Midbrain (tissue), 1 donor: ENCODE measurements around the gene IZUMO1.
"Not testable (repeated sequence)": the region's sequence is repeated elsewhere in the genome, so short reads cannot be mapped to it uniquely, and the experiment has no call there.

Source experiments
- DNase-seq: peaks from one replicate; lab custom pipeline; 2025; lab: John Stamatoyannopoulos, UW

IZUMO1 gene

DNA sequence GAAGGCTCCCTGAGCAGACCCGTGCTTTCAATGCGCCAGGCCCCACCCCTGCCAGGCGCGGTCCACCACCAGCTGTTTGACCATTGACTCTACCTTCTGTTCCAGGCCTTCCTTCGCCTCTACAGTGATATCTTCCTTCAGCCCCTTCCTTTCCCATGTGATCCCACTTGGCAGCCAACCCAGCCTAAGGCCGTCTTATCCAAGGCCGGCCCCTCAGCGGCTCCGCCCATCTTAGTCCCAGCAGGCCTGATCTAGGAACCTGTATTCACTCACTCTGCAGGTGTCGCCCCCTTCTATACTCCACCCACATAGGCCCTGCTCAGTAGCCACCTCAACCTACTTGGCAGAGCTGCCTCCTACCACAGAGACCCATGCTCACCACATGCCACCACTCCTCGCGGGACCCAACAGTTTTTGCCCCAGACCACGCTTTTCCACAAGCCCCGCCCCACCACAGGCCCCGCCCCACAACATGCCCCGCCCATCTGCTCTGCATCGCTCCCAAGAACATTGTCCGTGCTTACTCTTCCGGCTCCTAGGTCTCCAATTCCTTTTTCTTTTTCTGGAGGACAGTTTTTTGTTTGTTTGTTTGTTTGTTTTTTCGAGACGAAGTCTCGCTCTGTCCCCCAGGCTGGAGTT lies 9.2 kb downstream of the IZUMO1 start:
- DNase-seq: no peak

DNA sequence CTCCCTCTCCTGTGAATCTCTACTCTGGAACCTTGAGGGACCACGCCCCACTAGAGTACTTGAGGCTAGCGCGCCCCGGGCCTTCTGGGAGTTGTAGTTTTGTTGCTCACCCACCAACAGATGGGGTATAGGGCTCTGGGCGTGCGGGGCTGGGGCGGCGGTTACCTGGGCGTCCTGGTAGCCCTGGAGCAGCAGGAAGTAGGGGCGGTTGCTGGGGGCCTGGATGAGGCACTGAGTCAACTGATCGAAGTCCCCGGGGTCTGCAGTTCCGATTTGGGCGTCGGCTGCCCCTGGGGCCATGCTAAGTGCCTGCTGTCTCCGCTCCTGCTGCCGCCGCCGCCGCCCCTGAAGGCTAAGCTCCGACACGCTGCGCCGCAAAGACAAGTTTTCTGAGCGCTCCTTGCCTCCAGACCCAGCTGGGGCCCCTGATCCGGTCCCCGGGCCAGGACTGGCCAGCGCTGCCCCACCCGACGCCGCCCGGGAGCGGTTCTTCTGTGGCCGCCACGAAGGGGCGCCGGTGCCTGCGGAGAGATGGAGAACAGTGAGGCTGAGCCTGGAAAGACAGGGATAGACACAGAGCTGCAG lies 11.6 kb downstream of the IZUMO1 start:
- DNase-seq: no peak

DNA sequence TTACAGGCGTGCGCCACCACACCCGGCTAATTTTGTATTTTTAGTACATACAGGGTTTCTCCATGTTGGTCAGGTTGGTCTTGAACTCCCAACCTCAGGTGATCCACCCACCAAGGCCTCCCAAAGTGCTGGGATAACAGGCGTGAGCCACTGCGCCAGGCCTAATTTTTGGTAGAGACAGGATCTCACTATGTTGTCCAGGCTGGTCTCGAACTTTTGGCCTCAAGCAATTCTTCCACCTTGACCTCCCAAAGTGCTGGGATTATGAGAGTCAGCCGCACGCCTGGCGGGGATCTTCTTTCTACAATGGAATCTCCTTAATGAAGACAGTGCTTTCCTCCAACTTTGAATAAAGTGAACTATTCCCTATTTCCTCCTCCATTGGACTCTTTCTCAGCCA lies 12.1 kb downstream of the IZUMO1 start:
- DNase-seq: no peak

DNA sequence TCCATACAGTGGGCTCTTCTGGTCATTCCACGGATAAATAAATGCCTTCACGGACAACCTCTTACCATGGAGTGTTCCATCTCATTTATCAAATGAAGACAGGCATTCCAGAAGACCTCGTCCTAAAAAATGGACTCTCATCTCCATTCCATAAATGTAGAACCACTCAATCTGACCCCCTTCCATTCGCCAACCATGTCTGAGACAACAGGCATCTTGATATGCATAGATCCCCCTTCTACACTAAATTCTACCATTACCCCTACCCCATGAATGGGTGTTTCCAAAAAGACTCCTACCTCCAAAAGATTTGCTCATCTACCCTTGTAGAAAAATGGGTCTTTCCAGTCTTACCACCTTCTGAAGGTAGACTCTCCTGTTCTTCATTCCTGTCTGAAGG lies 15.3 kb downstream of the IZUMO1 start:
- no peak for DNase-seq

DNA sequence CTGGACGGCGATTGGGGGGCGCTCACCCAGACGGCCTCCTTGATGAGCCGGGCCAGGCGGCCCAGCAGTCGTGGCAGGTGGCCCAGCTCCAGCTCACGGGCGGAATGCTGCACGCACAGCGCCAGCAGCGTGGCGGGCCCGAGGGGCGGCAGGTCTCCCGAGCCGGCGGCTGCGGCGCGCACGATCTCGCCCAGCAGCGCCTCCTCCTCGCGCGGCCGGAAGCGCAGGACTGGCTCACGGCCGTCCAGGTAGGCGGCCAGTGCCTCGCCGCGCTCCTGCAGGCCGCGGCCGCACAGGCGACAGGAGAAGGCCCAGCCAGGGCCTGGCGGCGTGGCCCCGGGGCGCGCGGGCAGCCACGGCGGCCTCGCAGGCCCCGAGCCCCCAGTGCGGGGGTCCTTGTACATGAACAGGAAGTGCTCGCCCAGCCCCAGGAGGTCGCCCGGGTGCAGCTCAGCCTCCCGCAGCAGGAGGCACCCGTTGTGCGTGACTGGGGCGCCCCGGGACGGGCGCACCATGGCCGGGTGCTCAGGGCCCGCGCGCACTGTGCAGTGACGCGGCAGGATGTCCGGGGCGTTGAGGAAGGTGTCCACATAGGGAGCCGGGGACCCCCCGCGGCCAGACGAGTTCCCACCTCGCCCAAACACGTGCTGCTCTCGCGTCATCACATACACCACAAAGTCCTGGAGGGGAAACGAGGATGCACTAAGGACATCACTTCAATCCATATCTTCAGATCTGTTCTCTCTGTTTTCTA lies 17.6 kb downstream of the IZUMO1 start:
- DNase-seq: no peak

DNA sequence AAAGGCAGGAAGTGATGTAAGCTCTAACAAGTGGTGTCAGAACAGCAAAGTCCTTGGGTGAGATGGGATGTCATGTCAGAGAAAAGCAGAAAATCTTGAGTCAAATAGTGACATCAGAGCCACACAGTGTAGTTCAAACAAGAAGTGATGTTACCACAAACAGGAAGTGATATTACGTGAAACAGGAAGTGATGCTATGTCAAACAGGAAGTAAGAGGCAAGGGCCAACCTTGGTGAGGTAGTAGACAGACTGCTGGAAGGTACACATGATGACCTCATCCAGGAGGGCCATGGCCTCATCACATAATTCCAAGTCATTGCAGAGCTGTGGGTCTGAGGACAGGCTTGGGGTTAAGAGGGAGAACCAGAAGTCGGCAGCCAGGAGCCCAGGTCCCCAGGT lies 20.2 kb downstream of the IZUMO1 start:
- DNase-seq: no peak

DNA sequence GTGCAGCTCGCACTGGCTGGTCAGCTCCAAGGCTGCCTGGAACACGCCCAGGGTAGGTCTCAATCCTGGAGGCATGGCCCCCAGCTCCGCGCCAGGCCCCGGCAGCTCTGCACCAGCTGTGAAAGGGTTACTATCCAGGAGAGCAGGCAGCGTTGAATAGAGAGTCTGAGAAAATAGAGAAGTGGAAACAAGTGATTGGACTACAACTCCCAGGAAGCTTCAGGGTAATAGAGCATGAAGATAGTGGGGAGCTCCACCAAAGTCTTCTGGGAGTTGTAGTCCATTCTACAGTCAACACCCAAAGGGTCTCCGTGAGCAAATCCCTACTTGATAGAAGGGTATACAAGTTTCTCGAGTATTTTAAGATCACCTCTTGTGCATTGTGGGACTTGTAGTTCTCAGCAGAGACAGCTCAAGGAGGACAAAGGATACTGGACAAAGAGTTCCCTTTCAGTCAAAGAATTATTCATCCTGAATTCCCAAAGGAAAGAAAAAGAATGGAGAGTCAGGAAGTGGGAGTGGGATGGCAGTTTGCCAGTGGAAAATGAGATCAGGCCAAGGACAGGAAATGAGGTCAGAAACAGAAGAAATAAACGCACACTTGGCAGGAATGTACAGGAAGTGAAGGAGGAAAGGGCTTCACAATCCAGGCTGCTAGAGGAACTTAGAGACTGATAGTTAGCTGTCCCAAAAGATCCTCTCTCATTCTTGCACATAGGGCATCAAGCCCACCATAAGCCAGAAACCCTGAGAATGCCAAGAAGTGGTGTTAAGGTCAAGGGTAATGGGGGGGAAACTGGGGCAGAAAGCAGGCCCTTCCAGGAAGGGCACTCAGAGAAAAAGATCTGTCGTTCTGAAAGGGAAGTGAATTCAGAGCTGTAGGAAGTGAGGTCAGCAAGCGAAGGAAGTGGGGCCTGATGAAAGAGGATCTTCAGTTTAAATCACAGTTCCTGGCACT lies 21.6 kb downstream of the IZUMO1 start:
- peak; percentile 56 for DNase-seq

DNA sequence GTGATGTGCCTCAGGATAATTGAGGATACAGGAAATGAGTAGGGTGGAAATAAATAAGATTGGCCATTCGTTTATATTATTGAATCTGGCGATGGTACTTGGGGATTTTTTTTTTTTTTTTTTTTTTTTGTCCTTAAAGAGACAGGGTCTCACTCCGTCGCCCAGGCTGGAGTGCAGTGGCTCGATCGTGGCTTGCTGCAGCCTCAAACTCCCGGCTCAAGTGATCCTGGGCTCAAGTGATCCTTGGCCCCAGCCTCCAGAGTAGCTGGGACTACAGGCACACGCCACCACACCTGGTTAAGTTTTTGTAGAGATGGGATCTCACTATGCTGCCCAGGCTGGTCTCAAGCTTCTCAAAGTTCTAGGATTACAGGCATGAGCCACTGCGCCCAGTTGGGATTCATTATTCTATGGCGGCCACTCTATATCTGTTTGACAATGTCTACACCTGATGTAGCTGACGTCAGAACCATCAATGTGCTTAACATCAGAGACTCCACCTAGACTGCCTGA lies 24.5 kb downstream of the IZUMO1 start:
- DNase-seq: no peak

DNA sequence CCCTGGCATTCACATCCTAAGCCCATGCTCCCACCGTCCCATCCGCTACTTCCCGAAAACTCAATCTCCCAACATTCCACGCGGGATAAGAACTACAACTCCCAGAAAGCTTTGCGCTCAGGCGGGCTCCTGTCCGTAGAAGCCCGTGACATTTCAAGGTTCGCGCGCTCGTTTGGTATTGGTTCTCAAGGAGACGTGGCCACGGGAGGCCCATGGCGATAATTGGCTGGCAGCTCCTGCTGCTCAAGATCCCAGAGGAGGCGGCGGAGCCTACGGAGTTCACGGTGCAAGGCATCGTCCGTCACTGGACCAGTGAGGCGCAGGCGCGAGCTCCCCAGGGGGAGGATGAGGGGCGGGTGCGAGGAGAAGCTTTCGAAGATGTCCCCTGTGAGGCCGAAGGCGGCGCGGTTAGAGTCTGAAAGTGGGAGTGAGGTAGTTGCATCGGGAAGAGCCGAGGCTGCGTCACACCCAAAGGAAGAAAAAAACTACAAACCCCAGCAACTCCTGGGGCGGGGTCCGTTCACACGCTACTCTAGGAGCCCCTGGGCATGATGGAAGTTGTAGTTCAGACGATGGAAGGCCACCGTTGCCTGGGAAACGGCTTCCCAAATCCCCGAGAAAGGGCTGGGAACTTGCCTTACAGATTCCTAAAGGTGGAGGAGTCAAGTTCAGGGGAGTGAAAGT lies 26.0 kb downstream of the IZUMO1 start:
- DNase-seq: peak; percentile 100

DNA sequence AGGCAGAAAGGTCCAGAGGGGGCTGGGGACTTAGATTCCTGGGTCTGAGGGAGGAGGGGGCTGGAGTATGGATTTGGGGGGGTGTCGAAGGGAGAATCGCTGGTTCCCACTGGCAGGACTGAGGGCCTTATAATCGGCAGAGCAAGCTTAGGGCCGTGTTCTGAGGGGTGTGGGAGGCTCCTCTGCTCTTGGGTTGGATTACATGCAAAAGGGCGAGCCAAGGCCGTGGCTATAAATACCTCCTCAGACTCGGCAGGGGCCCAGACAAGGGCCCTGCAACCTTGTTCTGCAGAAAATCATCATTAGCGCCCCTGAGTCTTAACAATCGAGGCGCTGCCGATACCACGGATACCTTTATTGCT lies 26.5 kb downstream of the IZUMO1 start:
- DNase-seq: no peak

DNA sequence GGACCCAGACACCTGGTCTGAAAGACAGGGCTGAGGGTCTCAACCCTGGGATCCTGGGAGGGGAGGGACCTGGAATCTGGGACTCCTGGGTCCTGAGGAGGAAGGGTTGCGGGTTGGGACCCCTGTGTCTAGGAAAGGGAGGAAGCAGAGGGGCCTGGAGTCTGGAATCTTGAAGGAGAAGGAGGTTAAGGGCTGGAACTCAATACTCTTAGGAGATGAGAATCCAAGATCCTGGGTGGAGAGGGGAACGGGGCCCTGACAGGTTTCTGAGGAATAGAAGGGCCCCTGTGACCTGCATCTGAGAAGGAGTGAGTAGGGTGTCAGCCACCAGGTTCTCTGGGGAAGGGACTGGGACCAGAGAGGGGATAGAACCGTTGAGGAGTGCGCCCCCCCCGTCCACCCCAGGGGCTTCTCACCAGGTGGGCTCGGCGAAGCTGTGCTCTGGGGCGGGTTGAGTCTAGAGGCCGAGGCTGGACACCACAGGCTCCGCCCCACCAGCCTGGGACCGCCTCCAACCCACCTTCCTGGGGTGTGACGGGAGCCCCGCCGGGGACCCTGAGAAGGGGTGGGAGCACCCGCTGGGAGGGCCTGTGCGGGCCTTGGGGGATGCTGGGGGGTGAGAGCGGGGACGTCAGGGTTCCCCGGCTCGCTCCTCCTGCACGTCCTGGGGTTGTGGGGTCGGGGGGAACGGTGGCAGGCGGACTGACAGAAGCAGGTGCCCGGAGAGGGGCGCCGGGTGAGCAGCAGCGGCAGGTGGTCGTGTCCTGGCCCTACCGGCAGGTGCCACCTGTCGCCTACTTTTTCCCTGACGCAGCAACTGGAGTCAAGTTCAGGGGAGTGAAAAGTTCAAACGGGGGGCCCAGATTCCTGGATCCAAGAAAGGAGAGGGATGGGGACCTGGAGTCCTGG lies 27.2 kb downstream of the IZUMO1 start, which contains the start of gene MAMSTR:
MAMSTR (minus strand) TSS at position 463 of the 909 bp plus-strand sequence. CDS start 694 bp downstream, outside the sequence.
- DNase-seq: no peak

DNA sequence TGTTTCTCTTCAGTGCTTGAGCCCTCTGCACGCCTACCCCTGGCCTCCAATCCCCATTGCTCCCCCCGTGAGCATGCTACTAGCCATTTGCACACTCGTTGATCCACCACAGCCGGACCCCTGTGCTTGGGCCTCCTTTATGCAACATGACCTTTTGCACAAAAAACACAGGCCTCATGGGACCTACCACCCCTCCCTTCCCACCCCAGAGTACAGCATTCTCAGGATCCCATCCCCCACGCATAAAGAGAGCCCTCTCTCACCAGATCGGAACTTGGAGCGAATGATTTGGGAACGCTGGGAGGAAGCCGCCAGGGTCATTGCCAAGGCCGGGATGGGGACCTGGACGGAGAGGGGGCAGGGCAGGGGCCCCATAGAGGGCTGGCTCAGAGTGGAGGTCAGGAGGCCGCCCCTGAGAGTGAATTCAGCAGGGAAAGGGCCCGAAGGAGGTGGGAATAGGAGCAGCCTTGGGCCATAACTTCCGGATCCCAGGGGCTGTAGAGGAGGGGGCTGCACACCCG lies 27.9 kb downstream of the IZUMO1 start:
- no peak for DNase-seq

DNA sequence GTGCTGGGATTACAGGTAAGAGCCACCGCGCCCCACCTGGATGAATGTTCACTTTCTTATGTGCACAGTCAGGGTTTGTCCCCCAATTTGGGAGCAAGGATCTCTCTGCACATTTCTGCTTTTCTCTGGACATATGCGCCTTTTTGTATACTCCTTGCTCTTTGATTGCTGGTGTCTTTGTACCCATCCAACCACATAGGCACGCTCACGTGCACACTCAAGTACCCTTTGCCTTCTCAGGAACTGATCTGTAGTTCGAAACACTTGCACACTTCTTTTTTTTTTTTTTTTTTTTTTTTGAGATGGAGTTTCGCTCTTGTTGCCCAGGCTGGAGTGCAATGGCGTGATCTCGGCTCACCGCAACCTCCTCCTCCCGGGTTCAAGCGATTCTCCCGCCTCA lies 28.6 kb downstream of the IZUMO1 start:
- DNase-seq: not testable (repeated sequence)

DNA sequence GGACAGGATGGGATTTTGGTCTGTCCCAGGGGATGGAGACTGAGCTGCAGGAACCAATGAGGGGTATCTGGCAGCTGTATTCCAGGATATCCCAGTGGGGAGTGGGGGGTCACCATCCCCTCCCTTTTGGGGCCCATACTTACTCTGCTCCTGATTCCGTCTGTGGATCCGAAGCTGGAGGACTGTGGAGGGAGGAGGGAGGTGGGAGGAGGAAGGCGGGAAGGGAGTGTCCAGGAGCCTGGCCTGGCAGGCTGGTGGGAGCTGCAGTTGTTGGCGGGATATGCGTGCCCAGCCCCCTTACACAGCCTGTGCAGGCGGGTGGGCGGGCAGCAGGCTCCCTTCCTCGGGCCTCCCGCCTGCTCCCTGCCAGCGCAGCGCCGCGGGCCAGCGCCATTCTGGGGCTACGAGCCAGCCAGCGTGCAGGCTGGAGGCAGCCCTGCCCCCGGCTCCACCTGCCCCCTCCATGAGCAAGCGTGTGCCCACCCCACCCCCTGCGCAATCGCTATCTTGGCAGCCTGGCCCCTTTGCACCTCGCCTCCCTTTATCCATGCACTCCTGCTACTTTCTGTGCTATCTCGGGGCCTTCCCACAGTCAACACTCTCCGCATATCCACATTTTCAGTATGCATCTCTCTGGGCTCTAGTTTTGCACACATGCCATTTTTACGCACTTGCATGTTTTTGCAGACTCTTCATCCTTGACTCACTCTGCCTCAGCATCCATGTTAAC lies 30.0 kb downstream of the IZUMO1 start:
- peak; percentile 69 for DNase-seq

DNA sequence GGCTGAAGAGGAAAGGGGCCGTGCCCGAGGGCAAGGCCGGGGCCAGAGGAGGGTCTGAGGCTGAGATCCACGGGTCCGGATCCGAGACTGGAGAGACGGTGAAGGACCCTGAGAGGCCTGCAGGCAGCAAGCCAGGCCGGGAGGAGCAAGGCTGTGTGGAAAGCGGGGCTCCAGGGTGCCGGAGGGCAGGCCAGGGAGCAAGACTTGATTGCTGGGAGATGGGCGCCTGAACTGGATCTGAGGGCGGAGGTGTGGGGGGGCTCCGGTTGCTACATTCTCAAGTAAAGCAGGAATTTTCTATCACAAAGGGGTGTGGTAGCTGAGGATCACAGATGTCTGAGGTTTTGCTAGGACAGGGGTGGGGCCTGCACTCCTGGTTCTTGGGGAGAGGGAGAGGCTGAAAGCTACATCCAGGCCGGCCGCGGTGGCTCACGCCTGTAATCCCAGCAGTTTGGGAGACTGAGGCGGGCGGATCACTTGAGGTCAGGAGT lies 31.0 kb downstream of the IZUMO1 start:
- DNase-seq: no peak

DNA sequence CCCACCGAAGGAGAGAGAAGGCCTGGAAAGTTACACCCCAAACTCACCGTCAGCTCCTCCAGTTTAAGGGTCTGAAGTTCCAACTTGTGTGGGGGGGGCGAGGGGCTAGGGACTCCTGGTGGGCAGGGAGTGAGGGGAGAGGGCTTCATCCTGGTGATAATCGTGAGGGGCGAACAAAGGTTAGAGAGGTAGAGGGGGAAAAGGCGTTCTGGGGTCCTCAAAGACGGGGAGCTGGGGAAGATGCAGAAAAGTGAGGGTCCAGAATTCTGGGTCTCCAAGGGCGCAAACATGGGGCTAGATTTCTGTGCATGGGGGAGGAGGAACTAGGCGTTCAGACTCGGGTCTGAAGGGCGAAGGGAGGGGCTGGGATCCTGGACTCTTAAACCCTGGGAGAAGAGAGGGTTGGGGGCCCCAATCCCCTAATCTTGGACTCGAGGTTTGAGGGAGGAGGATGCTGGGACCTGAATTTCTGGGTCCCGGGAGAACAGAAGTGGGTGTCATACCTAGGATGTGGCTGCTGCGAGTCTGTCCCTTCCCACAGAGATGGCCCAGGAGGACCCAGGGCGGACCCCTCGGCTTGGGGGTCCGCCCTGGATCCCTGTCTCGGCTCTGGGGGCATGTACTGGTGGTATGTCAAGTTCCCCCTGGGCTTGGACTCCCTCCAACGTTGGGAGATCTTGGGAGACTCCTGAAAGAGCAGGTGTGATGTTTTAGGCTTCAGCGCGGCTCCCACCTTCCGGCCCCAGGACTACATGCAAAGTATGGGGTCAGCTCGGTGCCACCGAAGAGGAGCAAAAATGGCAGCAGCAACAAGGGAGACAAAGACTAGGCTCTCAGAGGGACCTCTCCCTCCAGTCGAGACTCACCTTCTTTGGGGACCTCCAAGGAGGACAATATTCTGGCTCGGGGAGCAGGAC lies 31.7 kb downstream of the IZUMO1 start:
- no peak for DNase-seq

DNA sequence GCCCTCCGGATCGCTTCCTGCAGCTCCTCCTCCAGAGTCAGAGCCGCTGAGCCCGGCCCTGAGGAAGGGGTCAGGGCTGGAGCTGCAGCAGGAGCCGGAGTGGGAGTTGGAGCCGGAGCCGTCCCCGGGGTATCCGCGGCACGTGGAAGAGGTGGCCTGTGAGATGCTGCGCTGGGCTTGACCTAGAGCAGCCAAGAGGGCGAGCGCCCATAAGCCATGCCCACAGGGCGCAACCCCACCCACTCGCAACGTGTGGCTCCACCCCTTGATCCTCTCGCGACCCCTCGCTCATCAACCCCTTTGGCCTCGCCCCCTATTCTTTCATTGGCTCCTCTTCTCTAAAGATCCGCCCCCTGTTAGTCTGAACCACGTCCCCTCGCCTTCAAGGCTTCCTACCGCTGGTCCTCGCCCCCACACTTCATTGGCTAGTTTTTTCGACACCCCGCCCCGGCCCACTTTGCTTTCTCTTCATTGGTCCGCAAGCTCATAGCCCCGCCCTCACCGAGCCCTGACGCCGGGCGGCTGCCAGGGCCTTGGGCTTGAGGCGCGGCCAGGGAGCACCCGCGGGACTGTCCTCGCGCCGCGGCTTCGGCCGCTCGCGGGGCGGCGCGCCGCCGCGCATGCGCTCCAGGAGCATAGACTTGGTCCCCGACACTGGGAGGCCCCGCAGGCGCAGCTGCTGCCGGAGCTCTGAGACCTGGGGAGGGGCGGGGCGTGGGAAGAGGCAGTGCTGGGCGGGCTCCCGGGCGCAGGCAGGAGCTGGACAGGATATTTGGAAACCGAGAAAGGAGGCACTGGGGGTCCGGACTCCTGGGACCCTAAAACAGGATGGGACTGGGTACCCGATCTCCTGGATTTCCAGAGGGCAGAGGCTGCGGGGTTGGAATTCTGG lies 32.6 kb downstream of the IZUMO1 start:
- DNase-seq: peak; percentile 99
